GM23338 (cell line): ENCODE measurements around the gene TCF3. TPM values are rescaled to one million over a fixed set of nuclear protein-coding genes. Genes with fewer than 3 reads are reported as not detected.

Experiments used
- ATAC-seq: fragments of 200-7000 bp; cut with Tn5 transposase; 3 replicates; pipeline ENCODE4 v1.9.1; 2020
- DNase-seq: peaks from one replicate; pipeline ENCODE4 v3.0.0-alpha.2; 2015; ENCODE audit warnings: low spot score
- H2AFZ ChIP-seq: fragments of 200-600 bp; sonication (generic); 2 replicates; pipeline ENCODE4 v1.8.0; 2016; ENCODE audit warnings: antibody characterized with exemption, mild to moderate bottlenecking, moderate library complexity
- H3F3A ChIP-seq: fragments of 200-600 bp; sonication (generic); replicated peaks from 2 replicates; pipeline ENCODE4 v1.8.0; 2017; ENCODE audit warnings: antibody characterized with exemption, mixed run types, low read depth
- H3K27ac ChIP-seq: fragments of 200-600 bp; sonication (generic); 2 replicates; pipeline ENCODE4 v1.6.1; 2016; ENCODE audit warnings: low read depth
- H3K27me3 ChIP-seq: fragments of 200-600 bp; sonication (generic); 2 replicates; pipeline ENCODE4 v1.8.0; 2016; ENCODE audit warnings: mild to moderate bottlenecking, mixed run types, moderate library complexity; ENCODE audit not compliant: insufficient read depth
- H3K36me3 ChIP-seq: fragments of 200-600 bp; sonication (generic); 2 replicates; pipeline ENCODE4 v1.8.0; 2016; ENCODE audit warnings: mild to moderate bottlenecking; ENCODE audit not compliant: insufficient read depth
- H3K4me1 ChIP-seq: fragments of 200-600 bp; sonication (generic); 2 replicates; pipeline ENCODE4 v1.8.0; 2016; ENCODE audit warnings: mild to moderate bottlenecking, moderate library complexity; ENCODE audit not compliant: insufficient read depth
- H3K4me2 ChIP-seq: fragments of 200-600 bp; sonication (generic); 2 replicates; pipeline ENCODE4 v1.7.1; 2017; ENCODE audit warnings: mixed run types
- H3K4me3 ChIP-seq: fragments of 200-600 bp; sonication (generic); 2 replicates; pipeline ENCODE4 v1.6.1; 2016; ENCODE audit warnings: mixed run types
- H3K79me2 ChIP-seq: fragments of 200-600 bp; sonication (generic); replicated peaks from 2 replicates; pipeline ENCODE4 v1.8.0; 2017; ENCODE audit warnings: mild to moderate bottlenecking; ENCODE audit not compliant: insufficient read depth
- H3K9me2 ChIP-seq: fragments of 200-600 bp; sonication (generic); 2 replicates; pipeline ENCODE4 v1.8.0; 2017; ENCODE audit not compliant: insufficient read depth
- H4K20me1 ChIP-seq: fragments of 200-600 bp; sonication (generic); replicated peaks from 2 replicates; pipeline ENCODE4 v1.8.0; 2017; ENCODE audit warnings: mild to moderate bottlenecking; ENCODE audit not compliant: insufficient read depth
- H3K27ac Mint-ChIP-seq: 2 replicates; pipeline ENCODE4 v1.8.0; 2020; ENCODE audit warnings: inconsistent platforms, mild to moderate bottlenecking, moderate library complexity, mixed read lengths
- H3K27me3 Mint-ChIP-seq: 3 replicates; pipeline ENCODE4 v1.8.0; 2022; ENCODE audit warnings: low read depth, mild to moderate bottlenecking, moderate library complexity, mixed read lengths, inconsistent platforms; ENCODE audit not compliant: insufficient read depth, poor library complexity
- H3K36me3 Mint-ChIP-seq: 3 replicates; pipeline ENCODE4 v1.8.0; 2021; ENCODE audit warnings: low read depth, mild to moderate bottlenecking, inconsistent platforms, moderate library complexity, mixed read lengths
- H3K4me1 Mint-ChIP-seq: 3 replicates; pipeline ENCODE4 v1.8.0; 2020; ENCODE audit warnings: mild to moderate bottlenecking, inconsistent platforms, mixed read lengths
- H3K4me3 Mint-ChIP-seq: 3 replicates; pipeline ENCODE4 v1.8.0; 2021; ENCODE audit warnings: moderate library complexity, mild to moderate bottlenecking, inconsistent platforms, mixed read lengths
- H3K9me3 Mint-ChIP-seq: 3 replicates; pipeline ENCODE4 v1.8.0; 2020; ENCODE audit warnings: moderate library complexity, mild to moderate bottlenecking, inconsistent platforms, mixed read lengths
- JUNB ChIP-seq: IDR thresholded peaks from one replicate; pipeline ENCODE4 v1.6.1; 2016; ENCODE audit warnings: antibody characterized with exemption; ENCODE audit not compliant: unreplicated experiment
- NANOG ChIP-seq: IDR thresholded peaks from 2 replicates; pipeline ENCODE4 v1.6.1; 2016; ENCODE audit warnings: antibody characterized with exemption, borderline replicate concordance
- STAT1 ChIP-seq: IDR thresholded peaks from one replicate; pipeline ENCODE4 v1.6.1; 2016; ENCODE audit warnings: antibody characterized with exemption; ENCODE audit not compliant: unreplicated experiment
- ZNF114 ChIP-seq: fragments of 250-450 bp; sonication (Bioruptor Pico); IDR thresholded peaks from 2 replicates; pipeline ENCODE4 v1.5.0; 2020; ENCODE audit warnings: mild to moderate bottlenecking, moderate library complexity
- ZNF331 ChIP-seq: fragments of 250-450 bp; sonication (Bioruptor Pico); IDR thresholded peaks from 2 replicates; pipeline ENCODE4 v1.5.0; 2020; ENCODE audit warnings: low read depth, mild to moderate bottlenecking, moderate library complexity
- polyA plus RNA-seq: library from polyadenylated mRNA; unstranded; fragments of >200 nt; fragmentation: Nextera tagmentation; extraction: Ambion mirVana; gene quantifications from 2 replicates; pipeline ENCODE4 v1.2.1, GENCODE V29; 2016
- total RNA-seq: library from RNA; depleted of rRNA; stranded (reverse); fragments of >200 nt; shearing (Covaris generic); gene quantifications from 2 replicates; pipeline ENCODE4 v1.2.3, GENCODE V29; 2014
- TF ChIP-seq, protein P1 (sequence below): fragments of 250-450 bp; sonication (Bioruptor Pico); IDR thresholded peaks from 2 replicates; pipeline ENCODE4 v1.5.0; 2020; ENCODE audit warnings: mild to moderate bottlenecking, moderate library complexity
- TF ChIP-seq, protein P2 (sequence below): IDR thresholded peaks from 2 replicates; pipeline ENCODE4 v1.6.1; 2016; ENCODE audit warnings: antibody characterized with exemption
- TF ChIP-seq, protein P3 (sequence below): IDR thresholded peaks from one replicate; pipeline ENCODE4 v1.6.1; 2018; ENCODE audit warnings: antibody characterized with exemption; ENCODE audit not compliant: unreplicated experiment

Gene TCF3
- total and polyA plus RNA-seq, 2 experiments from 2014 or later, result 166 to 383 TPM

DNA sequence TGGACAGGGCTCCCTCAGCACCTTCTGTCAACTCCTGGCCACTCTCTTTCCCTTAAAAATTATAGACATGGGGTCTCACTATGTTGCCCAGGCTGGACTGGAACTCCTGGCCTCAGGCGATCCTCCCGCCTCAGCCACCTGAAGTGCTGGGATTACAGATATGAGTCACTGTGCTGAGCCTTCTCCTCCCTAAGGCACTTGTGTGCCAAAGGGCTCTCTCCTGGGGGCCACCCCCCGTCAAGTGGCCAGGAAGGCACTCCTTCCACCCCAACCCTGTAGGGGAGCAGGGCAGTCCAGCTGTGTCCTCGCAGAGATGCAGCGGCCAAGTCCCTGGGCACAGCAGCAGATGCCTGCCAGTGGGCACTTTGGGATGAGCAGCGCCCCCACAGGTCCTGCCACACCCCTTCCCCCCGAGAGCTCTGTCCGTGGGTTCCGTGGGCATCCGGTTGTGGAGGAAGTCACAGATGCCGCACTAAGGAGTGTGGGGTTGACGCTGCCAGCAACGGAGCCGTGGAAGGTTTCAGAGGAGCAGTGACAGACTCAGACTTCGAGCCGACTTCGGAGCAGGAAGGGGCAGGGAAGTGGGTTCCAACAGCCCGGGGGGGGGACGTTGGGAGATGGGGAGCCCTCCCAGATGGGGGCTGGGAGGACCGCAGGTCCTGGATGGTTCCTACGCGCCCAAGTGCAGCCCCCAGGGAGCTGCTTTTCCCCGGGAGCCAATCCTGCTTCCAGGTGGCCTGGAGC is 43.9 kb downstream of the TCF3 start (continued):
- TF ChIP-seq, protein P1, sequence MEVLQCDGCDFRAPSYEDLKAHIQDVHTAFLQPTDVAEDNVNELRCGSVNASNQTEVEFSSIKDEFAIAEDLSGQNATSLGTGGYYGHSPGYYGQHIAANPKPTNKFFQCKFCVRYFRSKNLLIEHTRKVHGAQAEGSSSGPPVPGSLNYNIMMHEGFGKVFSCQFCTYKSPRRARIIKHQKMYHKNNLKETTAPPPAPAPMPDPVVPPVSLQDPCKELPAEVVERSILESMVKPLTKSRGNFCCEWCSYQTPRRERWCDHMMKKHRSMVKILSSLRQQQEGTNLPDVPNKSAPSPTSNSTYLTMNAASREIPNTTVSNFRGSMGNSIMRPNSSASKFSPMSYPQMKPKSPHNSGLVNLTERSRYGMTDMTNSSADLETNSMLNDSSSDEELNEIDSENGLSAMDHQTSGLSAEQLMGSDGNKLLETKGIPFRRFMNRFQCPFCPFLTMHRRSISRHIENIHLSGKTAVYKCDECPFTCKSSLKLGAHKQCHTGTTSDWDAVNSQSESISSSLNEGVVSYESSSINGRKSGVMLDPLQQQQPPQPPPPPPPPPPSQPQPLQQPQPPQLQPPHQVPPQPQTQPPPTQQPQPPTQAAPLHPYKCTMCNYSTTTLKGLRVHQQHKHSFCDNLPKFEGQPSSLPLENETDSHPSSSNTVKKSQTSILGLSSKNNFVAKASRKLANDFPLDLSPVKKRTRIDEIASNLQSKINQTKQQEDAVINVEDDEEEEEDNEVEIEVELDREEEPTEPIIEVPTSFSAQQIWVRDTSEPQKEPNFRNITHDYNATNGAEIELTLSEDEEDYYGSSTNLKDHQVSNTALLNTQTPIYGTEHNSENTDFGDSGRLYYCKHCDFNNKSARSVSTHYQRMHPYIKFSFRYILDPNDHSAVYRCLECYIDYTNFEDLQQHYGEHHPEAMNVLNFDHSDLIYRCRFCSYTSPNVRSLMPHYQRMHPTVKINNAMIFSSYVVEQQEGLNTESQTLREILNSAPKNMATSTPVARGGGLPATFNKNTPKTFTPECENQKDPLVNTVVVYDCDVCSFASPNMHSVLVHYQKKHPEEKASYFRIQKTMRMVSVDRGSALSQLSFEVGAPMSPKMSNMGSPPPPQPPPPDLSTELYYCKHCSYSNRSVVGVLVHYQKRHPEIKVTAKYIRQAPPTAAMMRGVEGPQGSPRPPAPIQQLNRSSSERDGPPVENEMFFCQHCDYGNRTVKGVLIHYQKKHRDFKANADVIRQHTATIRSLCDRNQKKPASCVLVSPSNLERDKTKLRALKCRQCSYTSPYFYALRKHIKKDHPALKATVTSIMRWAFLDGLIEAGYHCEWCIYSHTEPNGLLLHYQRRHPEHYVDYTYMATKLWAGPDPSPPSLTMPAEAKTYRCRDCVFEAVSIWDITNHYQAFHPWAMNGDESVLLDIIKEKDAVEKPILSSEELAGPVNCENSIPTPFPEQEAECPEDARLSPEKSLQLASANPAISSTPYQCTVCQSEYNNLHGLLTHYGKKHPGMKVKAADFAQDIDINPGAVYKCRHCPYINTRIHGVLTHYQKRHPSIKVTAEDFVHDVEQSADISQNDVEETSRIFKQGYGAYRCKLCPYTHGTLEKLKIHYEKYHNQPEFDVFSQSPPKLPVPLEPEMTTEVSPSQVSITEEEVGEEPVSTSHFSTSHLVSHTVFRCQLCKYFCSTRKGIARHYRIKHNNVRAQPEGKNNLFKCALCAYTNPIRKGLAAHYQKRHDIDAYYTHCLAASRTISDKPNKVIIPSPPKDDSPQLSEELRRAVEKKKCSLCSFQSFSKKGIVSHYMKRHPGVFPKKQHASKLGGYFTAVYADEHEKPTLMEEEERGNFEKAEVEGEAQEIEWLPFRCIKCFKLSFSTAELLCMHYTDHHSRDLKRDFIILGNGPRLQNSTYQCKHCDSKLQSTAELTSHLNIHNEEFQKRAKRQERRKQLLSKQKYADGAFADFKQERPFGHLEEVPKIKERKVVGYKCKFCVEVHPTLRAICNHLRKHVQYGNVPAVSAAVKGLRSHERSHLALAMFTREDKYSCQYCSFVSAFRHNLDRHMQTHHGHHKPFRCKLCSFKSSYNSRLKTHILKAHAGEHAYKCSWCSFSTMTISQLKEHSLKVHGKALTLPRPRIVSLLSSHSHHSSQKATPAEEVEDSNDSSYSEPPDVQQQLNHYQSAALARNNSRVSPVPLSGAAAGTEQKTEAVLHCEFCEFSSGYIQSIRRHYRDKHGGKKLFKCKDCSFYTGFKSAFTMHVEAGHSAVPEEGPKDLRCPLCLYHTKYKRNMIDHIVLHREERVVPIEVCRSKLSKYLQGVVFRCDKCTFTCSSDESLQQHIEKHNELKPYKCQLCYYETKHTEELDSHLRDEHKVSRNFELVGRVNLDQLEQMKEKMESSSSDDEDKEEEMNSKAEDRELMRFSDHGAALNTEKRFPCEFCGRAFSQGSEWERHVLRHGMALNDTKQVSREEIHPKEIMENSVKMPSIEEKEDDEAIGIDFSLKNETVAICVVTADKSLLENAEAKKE (CRISPR knock-in tag), result no peak
- TF ChIP-seq JUNB (no peak), ZNF331 (no peak)

DNA sequence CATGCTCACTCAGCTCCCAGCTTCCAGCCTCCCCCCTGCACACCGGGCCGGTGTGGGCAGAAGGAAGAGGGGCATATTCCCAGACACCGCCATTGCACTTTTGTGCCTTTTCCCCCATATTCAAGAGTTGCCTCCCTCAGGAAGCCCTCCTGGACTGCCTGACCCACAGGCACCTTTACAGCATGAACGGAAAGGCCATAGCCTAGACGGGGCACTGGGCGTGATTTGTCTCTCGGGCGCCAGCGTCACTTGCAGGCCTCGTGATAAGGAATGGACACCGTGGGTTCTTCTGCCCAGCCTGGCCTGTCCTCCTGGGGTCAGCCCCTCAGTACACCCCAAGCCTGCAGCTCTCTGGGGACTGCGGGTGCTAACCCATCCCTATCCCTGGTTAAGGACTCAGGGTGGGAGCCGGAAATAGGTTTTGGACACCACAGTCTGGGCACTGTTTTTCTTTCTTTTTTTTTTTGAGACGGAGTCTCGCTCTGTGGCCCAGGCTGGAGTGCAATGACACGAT is 46.2 kb downstream of the TCF3 start:
- DNase-seq, result no peak
- peaks cover 33% of the 10 kb centered on the region for H3K27me3 Mint-ChIP-seq
- peaks cover 29% of the 10 kb centered on the region for H3K36me3 Mint-ChIP-seq
- ATAC-seq, result peak; percentile 6
- Histone ChIP-seq H4K20me1 (peaks cover 20% of the 10 kb centered on the region), H3K27me3 (no peaks in the 10 kb centered on the region), H3K4me2 (peak overlapping the region; percentile 95), H3K79me2 (peaks cover 40% of the 10 kb centered on the region), H3K9me2 (no peaks in the 10 kb centered on the region), H3K4me3 (peak overlapping the region; percentile 85), H2AFZ (peak overlapping the region; percentile 72; the same call in 1 of the 2 replicates), H3F3A (peaks cover 32% of the 10 kb centered on the region), H3K4me1 (peaks cover 8% of the 10 kb centered on the region), H3K36me3 (no peaks in the 10 kb centered on the region; the same call in 1 of the 2 replicates), H3K27ac (peak overlapping the region; percentile 85)
- H3K4me1 Mint-ChIP-seq, result peaks cover 11% of the 10 kb centered on the region; the same call in 2 of the 3 replicates
- peak overlapping the region; percentile 98 for H3K27ac Mint-ChIP-seq
- peak overlapping the region; percentile 88 for H3K4me3 Mint-ChIP-seq
- no peaks in the 10 kb centered on the region for H3K9me3 Mint-ChIP-seq
- TF ChIP-seq STAT1 (no peak), ZNF114 (CRISPR knock-in tag) (no peak), NANOG (no peak)
- TF ChIP-seq, protein P2, sequence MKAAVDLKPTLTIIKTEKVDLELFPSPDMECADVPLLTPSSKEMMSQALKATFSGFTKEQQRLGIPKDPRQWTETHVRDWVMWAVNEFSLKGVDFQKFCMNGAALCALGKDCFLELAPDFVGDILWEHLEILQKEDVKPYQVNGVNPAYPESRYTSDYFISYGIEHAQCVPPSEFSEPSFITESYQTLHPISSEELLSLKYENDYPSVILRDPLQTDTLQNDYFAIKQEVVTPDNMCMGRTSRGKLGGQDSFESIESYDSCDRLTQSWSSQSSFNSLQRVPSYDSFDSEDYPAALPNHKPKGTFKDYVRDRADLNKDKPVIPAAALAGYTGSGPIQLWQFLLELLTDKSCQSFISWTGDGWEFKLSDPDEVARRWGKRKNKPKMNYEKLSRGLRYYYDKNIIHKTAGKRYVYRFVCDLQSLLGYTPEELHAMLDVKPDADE, result no peak
- TF ChIP-seq, protein P3, sequence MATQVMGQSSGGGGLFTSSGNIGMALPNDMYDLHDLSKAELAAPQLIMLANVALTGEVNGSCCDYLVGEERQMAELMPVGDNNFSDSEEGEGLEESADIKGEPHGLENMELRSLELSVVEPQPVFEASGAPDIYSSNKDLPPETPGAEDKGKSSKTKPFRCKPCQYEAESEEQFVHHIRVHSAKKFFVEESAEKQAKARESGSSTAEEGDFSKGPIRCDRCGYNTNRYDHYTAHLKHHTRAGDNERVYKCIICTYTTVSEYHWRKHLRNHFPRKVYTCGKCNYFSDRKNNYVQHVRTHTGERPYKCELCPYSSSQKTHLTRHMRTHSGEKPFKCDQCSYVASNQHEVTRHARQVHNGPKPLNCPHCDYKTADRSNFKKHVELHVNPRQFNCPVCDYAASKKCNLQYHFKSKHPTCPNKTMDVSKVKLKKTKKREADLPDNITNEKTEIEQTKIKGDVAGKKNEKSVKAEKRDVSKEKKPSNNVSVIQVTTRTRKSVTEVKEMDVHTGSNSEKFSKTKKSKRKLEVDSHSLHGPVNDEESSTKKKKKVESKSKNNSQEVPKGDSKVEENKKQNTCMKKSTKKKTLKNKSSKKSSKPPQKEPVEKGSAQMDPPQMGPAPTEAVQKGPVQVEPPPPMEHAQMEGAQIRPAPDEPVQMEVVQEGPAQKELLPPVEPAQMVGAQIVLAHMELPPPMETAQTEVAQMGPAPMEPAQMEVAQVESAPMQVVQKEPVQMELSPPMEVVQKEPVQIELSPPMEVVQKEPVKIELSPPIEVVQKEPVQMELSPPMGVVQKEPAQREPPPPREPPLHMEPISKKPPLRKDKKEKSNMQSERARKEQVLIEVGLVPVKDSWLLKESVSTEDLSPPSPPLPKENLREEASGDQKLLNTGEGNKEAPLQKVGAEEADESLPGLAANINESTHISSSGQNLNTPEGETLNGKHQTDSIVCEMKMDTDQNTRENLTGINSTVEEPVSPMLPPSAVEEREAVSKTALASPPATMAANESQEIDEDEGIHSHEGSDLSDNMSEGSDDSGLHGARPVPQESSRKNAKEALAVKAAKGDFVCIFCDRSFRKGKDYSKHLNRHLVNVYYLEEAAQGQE, result no peak
